NCI-H2196 treated with DMSO at 0.1 percent for 48 hours (cell line): ENCODE results near the gene NEDD4L.
"Not testable (repeated sequence)": the region's sequence is repeated elsewhere in the genome, so short reads cannot be mapped to it uniquely, and the experiment has no call there.

Experiments used
- DNase-seq: peaks from one replicate; lab custom pipeline; 2025; ENCODE audit not compliant: unreplicated experiment; lab: John Stamatoyannopoulos, UW

The NEDD4L gene

DNA sequence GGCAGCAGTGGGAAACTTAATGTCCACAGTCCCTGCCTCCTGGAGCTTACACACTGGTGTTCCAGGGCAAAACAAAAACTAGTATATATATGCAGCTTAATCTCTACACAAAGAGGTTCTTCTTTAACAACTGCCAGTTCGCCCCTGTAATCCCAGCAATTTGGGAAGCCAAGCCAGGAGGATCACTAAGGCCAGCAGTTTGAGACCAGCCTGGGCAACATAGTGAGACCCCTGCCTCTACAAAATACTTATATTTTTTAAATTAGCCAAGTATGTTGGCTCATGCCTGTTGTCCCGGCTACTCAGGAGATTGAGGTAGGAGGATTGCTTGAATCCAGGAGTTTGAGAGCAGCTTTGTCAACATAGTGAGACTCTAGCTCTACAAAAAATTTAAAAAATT lies 17.2 kb upstream of the NEDD4L start:
- DNase-seq, result no peak

DNA sequence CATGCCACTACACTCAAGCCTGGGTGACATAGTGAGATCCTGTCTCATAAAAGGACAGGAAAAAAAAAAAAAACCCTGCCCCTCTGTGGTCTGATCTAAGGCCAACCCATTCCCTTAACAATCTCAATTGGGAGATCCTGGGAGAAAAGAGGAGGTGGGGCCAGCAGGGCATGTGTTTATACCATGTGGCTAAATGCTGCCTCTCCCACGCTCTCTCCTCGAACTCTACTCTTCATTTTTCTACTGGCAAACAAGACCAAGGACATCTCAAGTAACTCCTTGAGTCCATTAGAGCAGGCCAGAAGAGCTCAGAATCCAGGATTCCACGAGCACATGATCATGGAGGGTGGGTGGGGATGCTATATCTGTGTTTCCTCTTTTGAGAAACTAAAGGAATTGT lies 16.7 kb upstream of the NEDD4L start:
- no peak for DNase-seq

DNA sequence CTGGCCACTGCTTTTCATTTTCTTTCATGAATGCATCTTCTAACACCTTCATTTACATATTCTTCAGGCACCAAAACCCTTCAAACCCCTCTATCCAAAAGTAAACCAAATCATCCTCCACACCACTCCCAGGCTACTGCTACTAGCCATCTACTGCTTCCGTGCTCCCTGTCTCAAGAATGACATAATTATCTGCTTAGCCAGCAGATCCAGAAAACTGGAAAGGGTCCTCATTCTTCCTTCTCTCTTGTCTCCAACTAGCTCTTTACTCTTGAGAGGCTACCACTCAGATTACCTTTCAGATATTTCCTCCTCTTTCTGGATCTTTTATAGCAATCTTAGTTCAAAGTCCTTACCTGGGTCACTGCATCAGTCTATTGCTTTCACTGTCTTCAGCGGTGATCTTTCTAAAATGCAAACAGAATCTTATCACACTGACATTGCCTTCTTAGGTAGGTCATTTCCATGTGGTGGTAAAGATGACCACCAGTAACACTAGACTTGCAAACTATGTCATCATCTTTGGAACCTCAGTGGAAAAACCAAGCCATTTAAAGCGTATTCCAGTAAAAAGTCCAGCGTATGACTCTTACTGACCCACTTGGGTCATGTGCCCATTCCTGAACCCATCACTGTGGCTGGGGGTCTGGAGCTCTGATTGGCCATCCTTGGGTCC lies 15.8 kb upstream of the NEDD4L start:
- DNase-seq, result no peak

DNA sequence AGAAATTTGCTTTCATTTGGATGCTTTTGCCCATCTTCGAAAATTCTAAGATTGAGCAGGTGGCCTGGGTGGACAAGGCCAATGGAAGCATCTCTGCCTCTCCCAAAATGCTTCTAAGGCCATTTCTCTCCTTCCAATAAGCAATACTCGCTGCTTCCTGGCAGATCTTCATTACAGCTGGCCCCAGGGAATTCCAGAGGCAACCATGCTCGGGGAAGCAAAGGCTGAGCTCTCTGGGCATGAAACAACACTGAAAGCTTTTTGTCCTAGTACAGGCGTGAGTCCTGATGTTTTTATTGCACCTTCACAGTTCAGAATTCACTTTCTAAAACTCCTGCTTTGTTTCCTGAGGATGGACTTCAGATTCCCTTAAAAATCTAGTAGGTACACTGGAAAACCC lies 11.8 kb upstream of the NEDD4L start:
- no peak for DNase-seq

DNA sequence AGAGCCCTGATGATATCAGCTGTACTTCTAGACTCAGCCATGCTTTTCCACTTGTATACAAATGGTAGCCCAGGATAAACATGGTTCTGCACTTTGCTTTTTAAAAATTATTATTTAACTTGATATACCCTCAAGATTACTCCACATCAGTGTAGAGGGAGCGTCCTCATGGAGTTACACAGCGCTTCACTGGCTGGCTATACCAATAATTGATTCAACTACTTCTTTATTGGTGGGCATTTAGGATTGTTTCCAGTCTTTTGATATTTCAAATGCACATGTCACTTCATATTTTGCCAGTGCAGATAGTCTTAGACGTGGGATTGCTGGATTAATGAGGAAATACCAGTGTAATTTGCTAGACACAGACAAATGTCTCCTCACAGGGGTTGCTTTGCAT lies 10.8 kb upstream of the NEDD4L start:
- no peak for DNase-seq

DNA sequence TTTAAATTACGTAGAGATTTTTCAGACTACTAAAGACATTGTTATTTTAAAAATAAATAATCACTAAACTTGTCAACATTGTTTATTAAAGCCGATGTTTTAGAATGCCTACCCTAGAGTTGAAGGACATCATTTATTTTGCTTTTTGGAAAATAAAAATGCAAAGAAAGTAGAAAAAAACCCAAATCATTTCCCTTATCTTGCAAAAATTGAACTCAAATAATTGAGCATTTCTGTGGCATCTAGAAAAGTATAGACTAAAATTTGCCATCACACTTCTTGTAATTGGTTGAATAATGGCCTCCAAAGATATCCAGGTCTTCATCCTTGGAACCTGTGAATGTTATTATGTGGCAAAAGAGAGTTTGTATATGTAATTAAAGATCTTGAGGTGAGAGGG lies 9.7 kb upstream of the NEDD4L start:
- DNase-seq, result no peak

DNA sequence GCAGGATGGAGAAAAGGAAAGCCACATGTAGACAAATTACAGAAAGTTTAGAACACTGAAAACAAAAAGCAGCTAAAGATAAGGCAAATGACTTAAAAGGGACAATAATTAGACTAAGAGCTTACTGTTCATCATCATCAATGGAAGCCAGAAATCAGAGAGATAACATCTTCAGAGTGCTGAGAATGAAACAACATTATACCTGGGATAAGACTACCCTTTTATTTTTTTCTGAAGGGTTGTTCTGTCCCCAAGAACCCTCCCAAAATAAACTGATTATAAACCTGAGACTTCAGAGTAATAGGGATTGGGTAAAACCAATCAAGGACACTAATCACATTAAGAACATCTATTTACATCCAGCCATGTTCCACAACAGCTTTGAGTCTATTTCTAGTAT lies 6.9 kb upstream of the NEDD4L start:
- DNase-seq, result no peak

DNA sequence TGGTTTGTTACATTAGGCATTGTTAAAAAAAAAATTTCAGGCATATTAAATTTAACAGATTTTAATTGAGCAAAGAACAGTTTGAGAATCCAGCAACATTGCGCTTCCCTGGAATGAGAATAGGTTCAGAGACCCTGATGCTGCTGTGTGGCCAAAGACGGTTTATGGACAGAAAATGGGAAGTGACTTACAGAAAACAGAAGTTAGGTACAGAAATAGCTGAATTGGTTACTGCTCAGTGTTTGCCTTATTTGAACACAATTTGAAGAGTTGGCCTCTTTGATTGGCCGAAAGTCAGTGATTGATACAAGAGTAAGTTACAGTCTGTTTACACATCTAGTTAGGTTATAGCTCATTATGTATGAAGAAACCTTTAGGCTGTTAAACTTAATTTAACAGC lies 6.0 kb upstream of the NEDD4L start:
- DNase-seq, result no peak

DNA sequence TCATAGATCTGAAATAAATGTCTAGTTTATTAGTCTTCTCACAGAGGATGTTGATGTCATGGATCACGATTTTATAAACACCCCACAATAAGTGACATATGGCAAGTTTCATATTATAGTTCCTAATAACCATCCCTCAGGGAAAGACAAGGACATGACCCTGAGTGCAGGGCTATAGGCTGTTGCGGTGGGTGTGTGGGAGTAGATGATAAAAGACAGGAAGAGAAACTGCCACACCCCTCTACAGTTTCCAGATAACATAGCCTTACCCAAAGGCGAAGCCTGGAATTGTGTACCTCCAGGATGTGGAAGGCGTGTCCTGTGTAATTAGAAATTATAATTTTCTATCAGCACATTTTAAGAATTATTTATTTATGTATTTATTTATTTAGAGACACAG lies 2.4 kb upstream of the NEDD4L start:
- no peak for DNase-seq

DNA sequence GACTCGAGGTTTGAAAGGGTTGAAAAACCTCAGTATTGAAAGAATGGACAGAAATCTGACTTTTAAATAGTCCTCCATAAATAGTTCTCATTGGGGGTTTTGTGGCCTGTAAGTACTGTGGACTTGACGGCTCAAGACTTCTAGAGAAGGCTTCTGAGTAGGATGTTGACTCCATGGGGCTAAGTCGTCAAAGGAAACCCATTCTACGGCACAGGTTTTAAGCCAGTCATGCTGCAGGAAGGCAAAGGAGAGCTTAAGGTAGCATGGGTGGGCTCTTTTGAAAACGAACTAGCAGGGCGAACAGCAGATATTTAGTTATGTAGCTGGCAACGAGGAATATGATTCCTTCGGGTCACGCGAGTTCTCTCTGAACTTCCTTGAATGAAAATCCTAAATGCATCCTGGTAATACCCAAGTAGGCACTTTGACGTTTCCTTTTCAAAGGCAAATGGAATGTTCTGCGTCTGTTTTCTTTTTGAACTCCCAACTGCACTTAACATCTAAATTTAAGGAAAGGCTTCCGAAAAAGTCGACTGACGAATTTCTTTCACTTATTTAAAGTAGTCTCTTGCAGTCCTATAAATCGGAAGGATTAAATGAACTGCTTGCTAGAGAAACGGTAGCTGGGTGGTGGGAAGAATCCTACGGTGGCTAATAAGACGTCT lies 1.1 kb upstream of the NEDD4L start:
- no peak for DNase-seq

DNA sequence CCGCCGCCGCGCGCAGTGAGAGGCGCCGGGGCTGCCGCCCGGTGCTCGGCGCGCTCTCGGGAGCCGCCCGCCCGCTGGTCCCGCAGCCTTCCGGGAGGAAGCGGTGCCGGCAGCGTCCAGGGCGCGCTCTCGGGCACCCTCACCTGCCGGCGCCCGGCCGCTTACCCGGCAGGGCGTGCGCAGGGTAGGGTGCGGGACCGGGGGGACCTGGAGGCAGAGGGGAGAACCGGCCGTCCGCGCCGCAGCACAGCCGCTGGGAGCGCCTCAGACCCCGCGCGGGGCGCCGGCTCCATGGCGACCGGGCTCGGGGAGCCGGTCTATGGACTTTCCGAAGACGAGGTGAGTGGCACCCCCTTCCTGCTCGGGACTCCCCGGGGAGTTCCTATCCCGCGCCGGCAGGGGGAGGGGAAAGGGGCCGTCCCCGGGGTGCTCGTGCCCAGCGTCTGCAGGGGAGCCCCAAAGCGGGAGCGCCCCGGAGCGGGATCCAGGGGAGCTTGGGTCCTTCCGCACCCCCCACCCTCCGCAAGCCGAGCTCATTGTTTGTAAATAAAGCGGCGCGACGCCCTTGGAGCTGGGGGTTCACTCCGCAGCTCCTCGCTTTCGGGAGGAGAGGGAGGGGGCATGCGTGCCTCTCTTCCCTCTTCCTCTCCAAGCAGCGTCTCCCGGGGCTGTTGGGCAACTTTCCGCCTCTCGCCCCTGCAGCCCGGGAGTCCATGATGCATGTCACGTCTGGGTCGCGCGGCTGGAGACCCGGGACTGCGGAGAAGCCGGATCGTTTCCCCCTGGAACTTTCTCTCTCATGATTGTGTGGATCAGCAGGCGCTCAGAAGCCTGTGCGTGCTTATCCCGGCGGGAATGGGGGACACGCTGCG lies 580 bp downstream of the NEDD4L start:
- no peak for DNase-seq

DNA sequence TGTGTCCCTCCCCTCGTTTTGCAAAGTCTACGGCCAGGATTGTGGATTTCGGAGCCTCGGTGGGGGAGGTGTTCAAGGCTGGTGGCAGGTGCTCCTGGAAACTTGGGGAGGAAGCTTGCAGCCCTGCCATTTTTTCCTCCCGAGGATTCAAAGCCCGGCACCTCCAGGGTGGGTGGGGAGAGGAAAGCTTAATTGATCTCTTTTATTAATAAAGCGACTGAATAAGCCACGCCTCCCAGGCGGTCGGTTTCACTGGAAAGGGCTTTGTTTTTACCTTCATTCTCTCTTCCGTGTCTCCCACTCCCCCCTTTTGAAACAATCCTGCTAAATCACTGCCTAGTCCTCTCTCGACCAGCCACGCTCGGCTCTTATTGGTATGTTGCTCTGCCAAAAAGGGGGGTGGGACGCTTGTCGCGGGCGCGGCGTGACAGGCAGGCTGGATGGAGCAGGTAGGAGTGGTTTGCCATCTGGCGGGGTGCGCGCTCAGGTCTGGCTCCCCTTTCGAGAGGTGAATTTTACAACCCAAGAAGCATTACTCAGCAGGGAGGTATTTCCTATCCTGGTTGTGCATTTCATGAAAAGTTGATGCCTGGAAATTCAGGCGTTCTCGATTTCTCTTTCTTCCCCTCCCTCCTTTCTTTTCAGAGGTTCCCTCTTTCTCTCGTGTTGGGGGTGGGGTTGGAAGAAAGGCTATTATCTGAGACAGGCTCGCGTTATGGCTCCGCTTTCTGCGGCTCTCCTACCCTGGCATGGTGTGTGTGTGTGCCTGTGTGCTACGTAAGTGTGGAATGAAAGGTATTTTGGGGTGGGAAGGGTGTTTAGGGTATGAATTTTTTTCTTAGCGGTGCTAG lies 1.4 kb downstream of the NEDD4L start:
- DNase-seq, result no peak

DNA sequence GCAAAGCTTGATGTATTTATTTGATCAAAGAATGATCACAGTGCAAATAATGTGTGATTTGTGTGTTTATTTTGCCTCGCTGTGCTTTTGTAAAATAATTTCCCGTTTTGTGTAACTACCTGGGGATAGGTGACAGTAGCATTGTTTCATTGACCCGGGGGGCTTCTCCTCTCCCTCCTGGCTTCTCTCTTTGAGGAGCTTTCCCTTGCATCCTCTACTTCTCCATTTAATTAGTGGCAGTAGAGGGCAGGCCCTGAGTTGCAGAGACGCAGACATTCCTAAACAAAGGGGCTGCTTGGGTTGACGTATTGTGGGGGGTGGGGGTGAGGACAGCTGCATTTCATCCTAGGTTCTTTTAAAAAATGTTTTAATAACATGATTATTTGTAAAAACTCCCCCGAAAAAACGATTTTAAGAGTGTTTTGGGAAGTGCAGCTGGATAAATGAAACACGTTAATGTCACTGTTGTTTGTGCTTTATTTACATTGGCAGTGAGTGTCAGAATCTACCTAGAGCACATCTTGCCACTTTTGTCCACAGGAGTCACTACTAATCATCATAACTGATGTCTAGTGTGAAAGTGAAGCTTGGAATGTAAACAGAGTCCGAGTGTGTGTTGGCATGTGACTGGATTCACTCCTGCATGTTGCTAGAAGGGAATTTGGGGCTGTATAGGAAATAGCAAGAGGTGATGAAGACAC lies 2.2 kb downstream of the NEDD4L start:
- DNase-seq, result peak; percentile 15

DNA sequence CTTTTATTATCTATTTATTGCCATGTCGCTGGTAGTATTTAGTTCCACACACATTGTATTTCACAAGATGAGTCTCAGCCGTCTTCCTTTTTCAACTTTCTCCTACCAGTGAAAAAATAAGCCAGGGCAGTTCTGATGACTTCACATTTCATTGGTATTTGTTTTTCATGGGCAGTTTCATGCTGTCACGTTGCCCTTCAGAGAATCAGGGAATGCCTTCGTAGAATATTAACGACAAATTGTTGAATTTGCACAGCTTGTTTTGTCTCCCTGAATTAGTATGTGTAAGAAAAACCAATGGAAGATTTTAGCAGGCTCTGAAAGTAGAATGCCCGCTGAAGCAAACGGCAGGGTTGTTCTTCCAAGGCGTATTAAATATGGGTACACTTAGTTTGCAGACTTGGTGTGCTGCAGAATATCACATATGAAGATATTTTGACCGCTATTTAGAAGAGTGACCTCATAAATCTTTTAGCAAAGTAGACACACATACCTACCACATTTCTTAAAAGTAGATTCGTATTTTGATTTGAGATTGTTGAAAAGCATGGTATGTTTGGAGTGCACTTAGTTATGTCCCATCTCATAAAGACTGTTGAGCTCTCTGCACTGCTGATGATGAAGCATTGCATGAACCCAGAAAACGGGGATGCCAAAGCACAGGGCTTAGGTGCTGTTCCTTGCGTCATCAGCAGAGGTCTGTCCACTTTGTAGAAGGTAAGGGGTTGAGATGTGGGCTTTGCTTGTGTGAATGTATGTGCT lies 2.9 kb downstream of the NEDD4L start:
- DNase-seq, result no peak

DNA sequence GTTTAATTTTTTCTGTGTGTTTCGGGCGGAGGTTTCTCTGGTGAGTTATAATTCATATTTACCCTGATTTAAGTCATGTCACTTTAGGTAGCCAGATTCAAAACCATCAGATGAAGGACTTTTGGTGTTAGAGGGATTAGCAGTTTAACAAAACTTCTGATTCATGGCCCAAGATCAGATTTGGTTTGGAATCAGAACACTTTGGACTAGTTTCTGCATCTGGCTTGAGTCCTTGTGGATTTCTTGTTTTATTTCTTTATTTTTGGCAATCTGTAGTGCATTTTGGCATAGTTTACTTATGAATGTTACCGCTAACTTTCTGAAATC lies 3.5 kb downstream of the NEDD4L start:
- DNase-seq, result no peak

DNA sequence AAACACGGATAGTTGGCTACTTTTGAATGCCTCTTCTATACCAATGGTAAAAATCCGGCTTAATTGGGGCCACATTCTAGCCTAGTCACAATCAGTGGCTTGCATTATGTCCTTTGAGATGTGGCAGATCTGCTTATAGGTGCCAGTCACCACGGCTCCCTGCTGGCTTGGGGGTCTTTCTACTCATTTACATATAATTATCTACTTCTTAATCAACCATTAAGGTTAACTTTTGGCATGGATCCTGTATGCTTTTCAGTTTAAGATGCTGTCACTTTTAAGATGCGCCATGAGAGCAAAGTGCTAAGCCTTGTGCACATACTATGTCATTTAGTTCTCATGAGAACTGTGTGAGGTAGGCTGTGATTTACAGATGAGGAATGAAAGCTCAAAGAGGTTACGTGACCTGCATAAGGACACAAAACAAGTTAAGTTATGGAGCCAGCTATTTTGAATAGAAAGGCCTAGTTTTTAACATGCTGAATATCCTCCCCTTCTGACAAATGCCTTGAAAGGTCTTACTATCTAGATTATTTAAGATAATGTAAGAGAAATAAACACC lies 4.1 kb downstream of the NEDD4L start:
- no peak for DNase-seq

DNA sequence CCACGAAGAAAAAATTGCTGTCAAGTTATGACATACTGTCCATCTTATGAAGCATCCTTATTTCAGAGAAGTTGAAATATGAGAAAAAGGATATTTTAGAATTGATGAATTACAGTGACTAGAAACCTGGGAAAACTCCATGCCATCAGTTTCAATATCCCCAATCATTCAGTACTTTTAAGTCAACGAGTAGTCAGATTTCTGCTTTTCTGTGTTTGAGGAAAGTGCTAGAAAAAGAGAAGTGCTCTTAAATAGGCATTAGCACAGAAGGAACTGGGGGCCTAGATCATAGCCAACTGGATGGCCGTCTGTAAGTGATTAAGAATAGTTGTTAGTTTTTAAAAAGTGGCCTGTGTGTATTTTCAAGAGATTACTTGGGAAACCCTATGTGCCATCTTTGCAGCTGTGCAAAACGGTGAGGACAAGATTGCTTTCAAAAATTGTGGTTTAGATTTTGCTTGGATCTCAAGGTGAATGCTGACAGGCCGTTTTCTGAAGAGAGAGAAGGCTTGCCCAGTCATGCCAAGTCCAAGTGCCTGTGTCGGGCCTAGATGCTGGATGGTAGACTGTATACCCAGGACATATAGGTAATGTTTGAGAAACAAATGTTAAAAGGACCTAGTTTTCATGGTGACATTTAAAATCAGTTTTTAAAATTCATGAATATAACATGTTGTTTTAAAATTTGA lies 5.1 kb downstream of the NEDD4L start:
- DNase-seq, result no peak

DNA sequence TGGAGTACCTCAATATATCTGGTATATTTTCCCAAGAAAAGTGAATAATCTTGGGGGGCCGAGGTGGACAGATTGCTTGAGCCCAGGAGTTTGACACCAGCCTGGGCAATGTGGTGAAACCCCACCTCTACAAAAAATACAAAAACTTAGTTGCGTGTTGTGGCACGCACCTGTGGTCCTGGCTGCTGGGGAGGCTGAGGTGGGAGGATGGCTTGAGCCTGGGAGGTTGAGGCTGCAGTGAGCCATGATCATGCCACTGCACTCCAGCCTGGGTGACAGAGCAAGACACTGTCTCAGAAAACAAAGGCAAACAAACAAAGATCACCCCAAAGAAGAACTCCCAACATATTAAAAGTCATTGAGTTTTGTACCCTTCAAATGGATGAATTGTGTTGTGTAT lies 6.9 kb downstream of the NEDD4L start:
- DNase-seq, result not testable (repeated sequence)
